ENCODE results near the gene TRPC4AP.

Gene TRPC4AP

DNA sequence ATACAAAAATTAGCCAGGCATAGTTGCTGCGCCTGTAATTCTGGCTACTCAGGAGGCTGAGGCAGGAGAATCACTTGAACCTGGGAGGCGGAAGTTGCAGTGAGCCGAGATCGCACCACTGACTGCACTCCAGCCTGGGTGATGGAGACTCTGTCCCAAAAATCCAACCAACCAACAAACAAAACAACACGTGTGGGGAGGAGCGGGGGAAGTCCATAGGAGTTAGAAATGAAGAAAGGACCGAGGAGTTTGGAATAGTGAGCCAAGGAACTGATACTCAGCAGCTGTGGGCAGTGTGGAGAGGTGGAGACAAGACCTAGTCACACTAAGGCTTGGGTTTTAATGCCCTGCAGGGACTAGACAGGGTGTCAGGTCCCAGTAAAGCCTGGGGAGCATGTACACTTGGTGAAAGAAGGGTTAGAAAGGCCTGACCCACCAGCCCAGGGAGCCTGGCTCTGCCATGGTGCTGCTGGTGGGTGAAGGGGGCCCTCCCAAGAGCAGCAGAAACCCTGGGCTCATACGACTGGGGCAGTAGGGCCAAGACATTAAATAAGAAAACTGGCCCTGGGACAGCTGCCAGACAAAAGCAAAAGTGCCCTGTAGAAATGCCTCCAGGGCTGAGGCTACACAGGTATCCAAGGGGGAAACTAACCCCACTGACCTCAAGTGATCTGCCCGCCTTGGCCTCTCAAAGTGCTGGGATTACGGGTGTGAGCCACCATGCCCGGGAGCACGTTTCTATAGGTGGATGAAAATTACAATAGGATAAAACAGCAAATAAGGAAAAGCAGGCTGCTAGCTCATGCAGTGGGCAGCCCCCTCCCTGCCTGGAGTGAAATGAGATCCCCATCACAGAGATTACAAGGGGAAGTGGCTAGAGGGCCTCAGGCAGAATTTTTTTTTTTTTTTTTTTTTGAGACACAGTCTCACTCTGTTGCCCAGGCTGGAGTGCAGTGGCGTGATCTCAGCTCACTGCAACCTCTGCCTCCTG lies 78.9 kb downstream of the TRPC4AP start:
- no peak for DNase-seq (ENCODE audit: low read depth in 2 of 2)

GRCh38 chr20:35012227-35013069 lies 80.2 kb downstream of the TRPC4AP start:
- DNase-seq (ENCODE audit: low read depth in 2 of 2): no peak

GRCh38 chr20:35011589-35012226 lies 80.9 kb downstream of the TRPC4AP start:
- no peak for DNase-seq (ENCODE audit: low read depth in 2 of 2)

- no peak for DNase-seq (ENCODE audit: low read depth in 2 of 2)
These were observed 82.0 kb downstream of the TRPC4AP start for GRCh38 chr20:35010405-35011192.

GRCh38 chr20:35009665-35010328 lies 82.8 kb downstream of the TRPC4AP start:
- DNase-seq (ENCODE audit: low read depth in 2 of 2): no peak

- DNase-seq (ENCODE audit: low read depth in 2 of 2): no peak
These were observed 83.9 kb downstream of the TRPC4AP start for GRCh38 chr20:35008411-35009342.

GRCh38 chr20:35007891-35008290 lies 84.7 kb downstream of the TRPC4AP start:
- DNase-seq (ENCODE audit: low read depth in 2 of 2): no peak

DNA sequence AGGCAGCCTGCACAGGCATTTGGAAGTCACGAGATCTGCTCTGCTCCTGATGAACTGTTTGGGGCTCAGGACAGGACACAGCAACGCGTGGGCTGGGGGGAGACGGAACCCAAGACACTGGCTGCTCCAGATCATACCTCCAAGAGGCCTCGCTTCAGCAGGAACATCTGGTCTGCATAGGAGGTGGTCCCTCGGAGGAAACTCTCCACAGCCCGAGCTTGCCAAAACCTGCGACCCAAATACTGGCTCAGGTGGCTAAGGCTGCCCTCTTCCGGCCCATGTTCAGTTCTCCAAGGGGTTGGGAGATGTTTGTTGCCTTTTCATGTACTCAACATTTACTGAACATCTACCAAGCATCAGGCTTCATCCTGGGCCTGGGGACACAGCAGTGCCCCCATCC lies 85.2 kb downstream of the TRPC4AP start:
- no peak for DNase-seq (ENCODE audit: low read depth in 2 of 2)

GRCh38 chr20:35006531-35006971 lies 86.1 kb downstream of the TRPC4AP start:
- DNase-seq (ENCODE audit: low read depth in 2 of 2): no peak

GRCh38 chr20:35006009-35006408 lies 86.6 kb downstream of the TRPC4AP start:
- DNase-seq (ENCODE audit: low read depth in 2 of 2): no peak

GRCh38 chr20:35005463-35005961 lies 87.1 kb downstream of the TRPC4AP start:
- no peak for DNase-seq (ENCODE audit: low read depth in 2 of 2)

DNA sequence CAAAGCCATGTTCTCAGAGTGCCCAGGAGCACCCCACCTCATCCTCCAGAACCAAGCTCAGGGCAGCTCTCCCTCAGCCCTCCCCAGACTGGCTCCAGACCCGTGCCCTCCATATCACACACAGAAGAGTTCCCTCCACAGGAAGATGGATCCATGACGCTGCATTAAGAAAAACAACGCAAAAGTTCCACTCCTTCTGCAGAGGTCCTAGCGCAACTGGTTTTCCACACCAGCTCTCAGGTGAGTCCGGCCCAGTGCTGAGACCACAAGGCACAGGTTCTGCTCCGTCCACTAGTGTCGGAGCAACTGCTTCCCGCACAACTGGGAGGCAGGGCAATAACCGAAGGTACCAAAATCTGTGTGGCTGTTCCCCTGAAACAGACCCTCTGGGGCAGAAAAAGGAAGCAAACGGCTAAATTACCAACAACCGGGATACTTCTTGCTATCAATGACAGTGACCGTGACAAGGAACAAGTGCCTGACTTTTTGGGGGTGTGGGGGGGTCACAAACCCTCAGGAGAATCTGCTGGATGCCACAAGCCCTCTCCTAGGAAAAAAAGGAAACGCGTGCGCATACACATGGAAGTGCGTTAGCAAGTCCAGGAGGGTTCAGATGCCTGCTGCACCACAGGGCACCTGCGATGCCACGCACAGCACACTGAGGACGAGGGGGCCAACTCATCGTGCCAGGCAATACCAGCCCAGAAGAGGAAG lies 87.7 kb downstream of the TRPC4AP start:
- no peak for DNase-seq (ENCODE audit: low read depth in 2 of 2)

- no peak for DNase-seq (ENCODE audit: low read depth in 2 of 2)
These were observed 88.4 kb downstream of the TRPC4AP start for GRCh38 chr20:35004051-35004725.

DNA sequence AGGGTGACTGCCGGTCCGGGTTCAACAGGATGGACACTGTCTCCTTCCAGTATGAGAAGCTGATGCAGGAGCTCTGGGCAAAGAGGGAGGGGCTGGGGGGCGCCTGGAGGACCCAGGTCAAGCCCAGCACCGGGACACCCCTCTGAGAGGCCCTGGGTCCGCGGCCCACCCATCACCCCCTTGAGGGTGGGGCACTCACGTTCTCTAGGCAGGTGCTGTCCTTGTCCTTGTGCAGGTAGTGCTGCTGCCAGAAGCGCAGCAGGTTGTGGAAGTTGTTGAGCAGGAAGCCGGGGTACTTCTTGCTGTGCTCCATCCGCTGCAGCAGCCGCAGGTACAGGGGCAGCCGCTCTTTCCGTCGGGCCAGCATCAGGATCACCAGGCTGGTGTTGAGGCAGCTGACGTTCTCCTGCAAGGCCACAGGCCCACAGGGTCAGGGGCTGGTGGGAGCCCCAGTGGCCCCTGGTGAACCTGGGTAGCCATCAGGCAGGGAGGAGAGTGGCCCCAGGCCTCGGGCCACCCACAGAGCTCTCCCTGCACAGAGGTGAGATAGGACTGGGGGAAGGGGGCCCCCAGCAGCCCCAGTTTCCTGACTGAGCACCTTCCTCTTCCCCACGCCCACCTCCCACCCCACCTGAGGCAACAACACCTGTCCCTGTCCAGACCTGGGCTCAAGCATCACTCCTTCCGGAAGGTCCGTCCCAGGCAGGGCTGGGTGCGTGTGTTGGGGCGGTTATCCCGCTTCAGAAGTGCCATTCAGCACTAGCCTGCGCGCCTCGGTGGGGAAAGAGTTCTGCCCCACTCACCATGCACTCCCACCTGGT lies 89.2 kb downstream of the TRPC4AP start:
- DNase-seq (ENCODE audit: low read depth in 2 of 2): no peak

DNA sequence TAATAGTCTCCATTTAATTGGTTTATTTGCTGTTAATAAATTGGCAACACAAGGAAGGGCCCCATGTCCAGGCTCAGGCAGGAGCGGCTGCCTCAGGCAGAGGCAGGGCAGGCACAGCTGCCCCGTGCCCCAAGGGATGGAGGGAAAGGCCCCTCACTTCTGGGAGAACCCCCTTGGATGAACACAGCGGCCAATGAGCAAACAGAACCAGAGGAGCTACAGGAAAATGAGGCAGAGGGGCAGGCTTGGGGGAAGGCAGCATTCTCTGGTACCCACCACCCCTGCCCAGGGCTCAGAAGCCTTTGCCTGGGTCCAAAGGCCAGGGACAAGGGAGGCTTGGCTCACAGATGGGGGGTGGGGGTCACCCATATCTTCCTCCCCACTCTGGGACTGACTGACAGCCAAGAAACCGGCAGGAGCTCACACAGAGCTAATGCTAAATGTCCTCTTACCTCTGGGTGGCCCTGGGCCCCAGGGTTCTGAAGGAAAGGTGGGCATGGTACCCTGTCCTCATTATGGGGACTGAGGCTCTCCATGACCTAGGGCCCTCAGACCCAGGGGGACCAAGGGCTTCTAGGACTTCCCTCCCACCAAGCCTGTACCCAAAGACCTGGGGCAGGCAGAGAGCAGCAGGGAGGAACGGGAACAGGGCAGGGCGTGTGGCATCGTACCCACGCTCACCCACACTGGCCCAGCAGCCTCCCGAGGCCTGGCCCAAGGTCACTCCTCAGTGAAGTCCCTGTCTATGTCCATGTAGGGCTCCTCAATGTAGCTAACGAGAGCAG lies 90.0 kb downstream of the TRPC4AP start:
- no peak for DNase-seq (ENCODE audit: low read depth in 2 of 2)

GRCh38 chr20:35001596-35002362 lies 90.8 kb downstream of the TRPC4AP start:
- DNase-seq (ENCODE audit: low read depth in 2 of 2): no peak

All from stimulated activated CD4-positive, alpha-beta T cell treated with anti-CD3 and anti-CD28 coated beads, Interleukin-12 subunit alpha, Interleukin-12 subunit beta, amount 100 ng/mL, for 24 hours (primary cell).